DMS53 treated with DMSO at 0.1 percent for 48 hours (cell line): ENCODE data around the gene HPS1.

Experiments used
- DNase-seq: peaks from one replicate; lab custom pipeline; 2025; ENCODE audit not compliant: unreplicated experiment; lab: John Stamatoyannopoulos, UW

Gene HPS1

GRCh38 chr10:98414932-98415730 is 31.6 kb downstream of the HPS1 start, which contains the start of gene PYROXD2:
Gene PYROXD2 (minus strand): TSS chr10:98415182. CDS start chr10:98415135, 47 bp downstream.
- peak; percentile 82 for DNase-seq

GRCh38 chr10:98414578-98414931 is 32.2 kb downstream of the HPS1 start:
- DNase-seq: no peak

DNA sequence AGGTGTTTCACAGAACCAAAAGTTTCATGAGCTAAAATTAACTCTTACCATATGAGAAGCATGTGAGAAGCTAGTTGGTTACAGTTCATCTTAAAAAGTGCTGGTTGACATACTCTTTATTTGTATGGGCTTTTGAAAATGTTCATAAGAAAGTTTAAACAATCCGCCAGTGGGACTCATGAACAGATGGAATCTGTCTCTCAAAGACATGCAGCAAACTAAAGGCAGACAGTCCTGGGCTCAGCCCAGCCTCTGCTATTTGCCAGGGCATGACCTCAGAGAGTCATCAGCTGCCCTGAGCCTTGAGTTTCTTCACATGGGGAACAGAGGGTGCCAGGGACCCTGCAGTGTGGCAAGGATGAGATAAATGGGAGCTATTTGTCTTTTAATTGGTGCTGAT is 35.0 kb downstream of the HPS1 start:
- no peak for DNase-seq

DNA sequence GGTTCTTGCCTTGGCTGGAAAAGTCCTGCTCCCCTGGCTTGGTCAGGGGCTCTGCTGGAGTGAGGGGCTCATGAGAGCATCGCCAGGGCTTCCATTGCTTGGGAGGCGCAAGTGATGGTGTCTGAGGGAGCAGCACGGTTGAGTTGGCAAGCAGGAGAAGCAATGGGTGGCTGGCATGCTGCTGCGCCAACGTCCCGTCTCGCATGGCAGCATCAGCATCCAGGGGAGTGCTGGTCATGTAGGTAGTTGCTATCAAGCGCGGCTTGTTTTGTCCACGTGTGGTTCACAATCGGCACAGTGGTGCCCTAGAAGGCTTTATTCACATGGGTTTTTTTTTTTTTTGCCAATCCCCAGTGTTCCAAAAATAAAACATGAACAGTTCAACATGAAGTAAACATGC is 35.6 kb downstream of the HPS1 start:
- DNase-seq: no peak

DNA sequence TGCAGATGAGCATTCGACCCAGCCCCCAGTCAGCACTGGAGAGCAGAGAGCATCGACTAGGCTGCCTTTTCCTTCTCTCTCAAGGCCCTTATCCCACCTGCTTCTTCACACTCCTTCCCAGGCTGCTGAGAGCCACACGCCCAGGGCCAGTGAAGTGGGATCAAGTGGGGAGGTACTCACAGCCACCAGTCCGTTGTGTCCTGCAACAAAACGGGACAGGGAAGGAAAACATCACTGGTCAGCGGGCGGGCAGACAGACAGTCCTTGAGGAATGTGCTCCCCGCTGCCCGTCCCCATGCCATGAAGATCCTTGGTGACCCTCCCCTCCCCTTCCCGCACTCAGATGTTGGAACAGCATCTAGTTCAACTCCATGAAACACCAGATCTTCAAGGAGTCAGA is 36.0 kb downstream of the HPS1 start:
- DNase-seq: no peak

GRCh38 chr10:98410135-98410743 is 36.5 kb downstream of the HPS1 start:
- DNase-seq: no peak

- DNase-seq: no peak
Observed at GRCh38 chr10:98408799-98409198, 37.9 kb downstream of the HPS1 start.

DNA sequence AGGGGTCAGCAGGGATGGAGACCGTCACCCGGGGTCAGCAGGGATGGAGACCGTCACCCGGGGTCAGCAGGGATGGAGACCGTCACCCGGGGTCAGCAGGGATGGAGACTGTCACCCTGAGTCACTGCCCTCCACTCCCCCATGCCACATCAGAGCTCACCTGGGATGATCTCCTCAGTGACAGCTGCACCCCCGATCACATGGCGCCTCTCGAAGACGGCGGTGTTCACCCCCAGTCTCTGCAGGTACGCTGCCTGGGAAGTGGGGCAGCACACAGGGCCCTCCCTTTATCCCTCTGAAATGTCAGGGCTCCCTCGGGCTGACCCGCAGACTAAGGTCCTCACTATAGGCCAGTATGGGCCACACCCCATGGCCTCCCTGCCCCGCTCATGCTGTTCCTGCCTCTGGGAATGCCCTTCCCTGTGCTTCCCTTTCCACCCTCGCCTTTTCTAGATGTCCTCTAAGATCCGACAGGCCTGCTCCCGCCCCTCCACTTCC is 38.9 kb downstream of the HPS1 start:
- DNase-seq: no peak

- DNase-seq: no peak
Observed at GRCh38 chr10:98407017-98407743, 39.6 kb downstream of the HPS1 start.

DNA sequence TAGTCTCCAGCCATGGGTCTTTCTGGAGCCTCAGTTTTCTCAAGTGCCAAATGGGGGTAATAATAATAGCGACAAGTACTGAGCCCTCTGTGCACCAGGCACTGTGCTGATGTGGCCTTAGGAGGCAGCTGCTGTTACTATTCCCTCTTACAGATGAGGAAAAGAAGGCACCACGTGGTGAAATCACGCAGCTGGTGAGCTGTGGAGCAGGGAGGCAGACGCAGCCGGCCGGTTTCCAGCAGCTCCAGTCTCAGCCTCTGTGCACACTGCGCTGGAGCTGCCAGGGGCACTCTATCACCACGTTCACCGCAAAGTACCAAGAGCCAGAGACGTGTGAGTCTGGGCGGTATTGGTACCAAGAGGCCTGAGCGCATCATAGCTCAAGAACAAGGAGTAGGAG is 41.3 kb downstream of the HPS1 start:
- no peak for DNase-seq

GRCh38 chr10:98404571-98405359 is 42.0 kb downstream of the HPS1 start:
- DNase-seq: no peak

GRCh38 chr10:98403812-98404504 is 42.8 kb downstream of the HPS1 start:
- DNase-seq: no peak

- DNase-seq: no peak
Observed at GRCh38 chr10:98402931-98403718, 43.6 kb downstream of the HPS1 start.

DNA sequence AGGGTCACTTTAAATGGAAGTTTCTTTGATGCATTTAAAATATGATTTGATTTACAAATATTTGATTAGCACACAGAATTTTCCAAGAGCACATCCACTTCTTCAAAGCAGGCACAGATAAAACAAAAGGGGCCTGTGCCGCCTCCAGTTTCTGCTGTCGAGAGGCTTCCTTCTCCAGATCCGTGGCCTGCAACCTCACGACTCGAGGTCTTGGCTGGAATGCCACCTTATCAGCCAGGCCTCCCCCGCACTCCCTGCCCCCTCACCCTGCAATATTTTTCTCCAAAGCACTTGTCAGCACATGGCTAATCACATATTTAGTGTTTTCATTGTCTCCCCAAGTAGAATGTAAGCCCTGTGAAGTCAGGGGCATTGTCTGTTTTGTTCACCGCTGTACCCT is 44.3 kb downstream of the HPS1 start:
- no peak for DNase-seq

GRCh38 chr10:98400482-98400881 is 46.3 kb downstream of the HPS1 start:
- DNase-seq: no peak

GRCh38 chr10:98399784-98400183 is 47.0 kb downstream of the HPS1 start:
- DNase-seq: no peak

GRCh38 chr10:98397089-98397600 is 49.6 kb downstream of the HPS1 start:
- DNase-seq: no peak

DNA sequence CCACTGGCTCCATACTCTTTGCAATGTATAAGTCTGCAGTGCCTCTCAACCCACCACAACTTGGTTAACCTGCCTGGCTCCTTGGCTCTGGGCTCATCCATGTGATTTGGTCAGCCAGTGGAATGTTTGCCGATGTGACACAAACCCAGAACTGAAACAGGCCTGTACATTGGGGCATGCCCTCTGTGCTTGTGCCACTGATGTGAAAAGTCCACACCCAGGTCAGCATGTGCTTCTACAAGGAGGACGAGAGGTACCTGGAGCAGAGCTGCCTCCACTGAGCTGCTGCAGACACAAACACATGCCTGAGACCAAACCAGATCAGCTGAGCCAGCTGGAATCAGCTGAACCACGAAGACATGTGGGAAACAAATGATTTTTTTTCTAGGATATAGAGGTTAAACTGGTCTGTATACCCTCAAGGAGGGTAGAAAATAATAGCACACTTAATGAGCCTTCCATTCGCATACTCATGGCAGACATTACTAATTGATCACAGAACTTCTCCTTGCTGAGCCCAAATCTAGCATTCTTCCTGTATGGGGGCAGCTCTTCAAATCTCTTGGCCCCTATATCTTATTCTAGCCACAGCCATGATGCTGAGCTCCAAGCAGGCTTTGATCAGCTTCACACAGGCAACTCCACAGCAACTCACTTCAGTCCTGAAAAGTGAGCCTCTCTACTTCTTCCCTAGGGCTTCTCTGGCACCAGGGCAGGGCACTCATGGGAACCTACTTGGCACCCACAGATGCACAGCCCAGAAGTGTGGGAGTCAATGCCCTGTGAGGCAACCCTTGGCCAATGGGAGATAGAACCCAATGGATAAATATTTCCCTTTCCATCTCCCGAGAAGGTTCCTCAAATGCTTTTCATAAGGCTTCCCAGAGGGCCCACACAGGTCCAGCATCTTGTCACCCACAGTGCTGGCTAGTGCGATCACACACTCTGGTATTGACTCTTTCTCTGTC is 50.4 kb downstream of the HPS1 start:
- DNase-seq: no peak
